Measurements from ENCODE around the gene SPACA4.

Gene SPACA4

GRCh38 chr19:48615231-48616040, 8.9 kb downstream of the SPACA4 start:
- DNase-seq (ENCODE audit: low read depth, low spot score): no peak
- Histone ChIP-seq H3K36me3 (ENCODE audit: insufficient read depth, insufficient read length, low read length) (peaks cover 65% of the 10 kb centered on the region), H3K4me3 (ENCODE audit: insufficient read length, low read depth) (no peak overlapping the region), H3K9me3 (ENCODE audit: insufficient read depth, low read length) (no peaks in the 10 kb centered on the region), H3K4me1 (ENCODE audit: insufficient read depth, insufficient read length) (peaks cover 23% of the 10 kb centered on the region), H3K27me3 (ENCODE audit: insufficient read depth, insufficient read length) (no peaks in the 10 kb centered on the region), H3K9ac (ENCODE audit: insufficient read length, low read depth) (peak overlapping the region; percentile 67)
- TF ChIP-seq ZNF274 (IDR thresholded peaks at IDR 0.05; ENCODE audit: low read depth, low read length): no peak
- no peak for TF ChIP-seq YY1 (IDR thresholded peaks at IDR 0.05; ENCODE audit: insufficient read depth, insufficient read length)
- no peak for TF ChIP-seq SUZ12 (IDR thresholded peaks at IDR 0.05; ENCODE audit: extremely low read depth, insufficient read depth, insufficient read length)

- Histone ChIP-seq H3K4me3 (ENCODE audit: insufficient read length, low read depth) (no peak overlapping the region), H3K27me3 (ENCODE audit: insufficient read depth, insufficient read length) (no peaks in the 10 kb centered on the region), H3K9me3 (ENCODE audit: insufficient read depth, low read length) (no peaks in the 10 kb centered on the region), H3K9ac (ENCODE audit: insufficient read length, low read depth) (peak overlapping the region; percentile 67), H3K36me3 (ENCODE audit: insufficient read depth, insufficient read length, low read length) (peaks cover 65% of the 10 kb centered on the region), H3K4me1 (ENCODE audit: insufficient read depth, insufficient read length) (peaks cover 23% of the 10 kb centered on the region)
- TF ChIP-seq SUZ12 (IDR thresholded peaks at IDR 0.05; ENCODE audit: extremely low read depth, insufficient read depth, insufficient read length): no peak
- no peak for TF ChIP-seq YY1 (IDR thresholded peaks at IDR 0.05; ENCODE audit: insufficient read depth, insufficient read length)
- no peak for TF ChIP-seq ZNF274 (IDR thresholded peaks at IDR 0.05; ENCODE audit: low read depth, low read length)
- no peak for DNase-seq (ENCODE audit: low read depth, low spot score)
These were observed 9.5 kb downstream of the SPACA4 start for GRCh38 chr19:48616041-48616436.

GRCh38 chr19:48616491-48617056, 10.0 kb downstream of the SPACA4 start:
- no peaks in the 10 kb centered on the region for H3K27me3 ChIP-seq (ENCODE audit: insufficient read depth, insufficient read length)
- no peak for TF ChIP-seq ZNF274 (IDR thresholded peaks at IDR 0.05; ENCODE audit: low read depth, low read length)
- TF ChIP-seq SUZ12 (IDR thresholded peaks at IDR 0.05; ENCODE audit: extremely low read depth, insufficient read depth, insufficient read length): no peak
- TF ChIP-seq YY1 (IDR thresholded peaks at IDR 0.05; ENCODE audit: insufficient read depth, insufficient read length): no peak
- peaks cover 23% of the 10 kb centered on the region for H3K4me1 ChIP-seq (ENCODE audit: insufficient read depth, insufficient read length)
- H3K4me3 ChIP-seq (ENCODE audit: insufficient read length, low read depth): peak overlapping the region; percentile 96
- peak overlapping the region; percentile 96 for H3K9ac ChIP-seq (ENCODE audit: insufficient read length, low read depth)
- no peaks in the 10 kb centered on the region for H3K9me3 ChIP-seq (ENCODE audit: insufficient read depth, low read length)
- DNase-seq (ENCODE audit: low read depth, low spot score): no peak
- peaks cover 64% of the 10 kb centered on the region for H3K36me3 ChIP-seq (ENCODE audit: insufficient read depth, insufficient read length, low read length)

GRCh38 chr19:48617146-48617937, 10.8 kb downstream of the SPACA4 start:
- Histone ChIP-seq H3K9me3 (ENCODE audit: insufficient read depth, low read length) (no peaks in the 10 kb centered on the region), H3K4me3 (ENCODE audit: insufficient read length, low read depth) (peak overlapping the region; percentile 96), H3K36me3 (ENCODE audit: insufficient read depth, insufficient read length, low read length) (peaks cover 60% of the 10 kb centered on the region), H3K9ac (ENCODE audit: insufficient read length, low read depth) (peak overlapping the region; percentile 96), H3K4me1 (ENCODE audit: insufficient read depth, insufficient read length) (peaks cover 23% of the 10 kb centered on the region), H3K27me3 (ENCODE audit: insufficient read depth, insufficient read length) (no peaks in the 10 kb centered on the region)
- DNase-seq (ENCODE audit: low read depth, low spot score): no peak
- no peak for TF ChIP-seq SUZ12 (IDR thresholded peaks at IDR 0.05; ENCODE audit: extremely low read depth, insufficient read depth, insufficient read length)
- no peak for TF ChIP-seq ZNF274 (IDR thresholded peaks at IDR 0.05; ENCODE audit: low read depth, low read length)
- no peak for TF ChIP-seq YY1 (IDR thresholded peaks at IDR 0.05; ENCODE audit: insufficient read depth, insufficient read length)

GRCh38 chr19:48618278-48618915, 11.9 kb downstream of the SPACA4 start:
- Histone ChIP-seq H3K9ac (ENCODE audit: insufficient read length, low read depth) (peak overlapping the region; percentile 96), H3K4me3 (ENCODE audit: insufficient read length, low read depth) (peak overlapping the region; percentile 96), H3K9me3 (ENCODE audit: insufficient read depth, low read length) (no peaks in the 10 kb centered on the region), H3K4me1 (ENCODE audit: insufficient read depth, insufficient read length) (peaks cover 23% of the 10 kb centered on the region), H3K36me3 (ENCODE audit: insufficient read depth, insufficient read length, low read length) (peaks cover 54% of the 10 kb centered on the region), H3K27me3 (ENCODE audit: insufficient read depth, insufficient read length) (no peaks in the 10 kb centered on the region)
- no peak for TF ChIP-seq ZNF274 (IDR thresholded peaks at IDR 0.05; ENCODE audit: low read depth, low read length)
- no peak for TF ChIP-seq SUZ12 (IDR thresholded peaks at IDR 0.05; ENCODE audit: extremely low read depth, insufficient read depth, insufficient read length)
- no peak for TF ChIP-seq YY1 (IDR thresholded peaks at IDR 0.05; ENCODE audit: insufficient read depth, insufficient read length)
- DNase-seq (ENCODE audit: low read depth, low spot score): no peak

GRCh38 chr19:48618916-48619691, 12.6 kb downstream of the SPACA4 start, which contains the start of the genes RPL18 and SPHK2:
RPL18 (minus strand) TSS chr19:48619178; CDS start chr19:48619143, 35 bp downstream.
SPHK2 (plus strand) TSS chr19:48619506; CDS start chr19:48620515, 1,009 bp downstream.
- peaks cover 48% of the 10 kb centered on the region for H3K36me3 ChIP-seq (ENCODE audit: insufficient read depth, insufficient read length, low read length)
- no peaks in the 10 kb centered on the region for H3K27me3 ChIP-seq (ENCODE audit: insufficient read depth, insufficient read length)
- peaks cover 23% of the 10 kb centered on the region for H3K4me1 ChIP-seq (ENCODE audit: insufficient read depth, insufficient read length)
- H3K4me3 ChIP-seq (ENCODE audit: insufficient read length, low read depth): peak within 1 kb of the TSS; percentile 96
- H3K9ac ChIP-seq (ENCODE audit: insufficient read length, low read depth): peak within 1 kb of the TSS; percentile 96
- H3K9me3 ChIP-seq (ENCODE audit: insufficient read depth, low read length): no peaks in the 10 kb centered on the region
- DNase-seq (ENCODE audit: low read depth, low spot score): peak; percentile 92
- TF ChIP-seq SUZ12 (IDR thresholded peaks at IDR 0.05; ENCODE audit: extremely low read depth, insufficient read depth, insufficient read length) (no peak), YY1 (IDR thresholded peaks at IDR 0.05; ENCODE audit: insufficient read depth, insufficient read length) (peak; percentile 14)

Measured in NT2/D1 (cell line).